Keratinocyte (primary cell): ENCODE data around the gene ADAMTS17. TPM values are rescaled to one million over a fixed set of nuclear protein-coding genes. Genes with fewer than 3 reads are reported as not detected.

Source experiments
- DNase-seq: peaks from one replicate; pipeline ENCODE4 v3.0.0-alpha.2; 2011; ENCODE audit warnings: low read depth, missing footprints, low spot score
- FAIRE-seq: peaks from 2 replicates; lab custom pipeline; 2011; peaks lifted over from hg19 to GRCh38; lab: Jason Lieb, UNC
- H2AFZ ChIP-seq: 2 replicates; pipeline ENCODE4 v1.6.0; 2012; ENCODE audit warnings: low read length, control low read depth, inconsistent platforms; ENCODE audit not compliant: control insufficient read depth
- H3K27ac ChIP-seq: 2 replicates; pipeline ENCODE4 v1.5.1; 2011; ENCODE audit warnings: low read length; ENCODE audit not compliant: control insufficient read depth, insufficient read depth
- H3K27me3 ChIP-seq: 3 replicates; pipeline ENCODE4 v1.6.0; 2011; ENCODE audit warnings: low read length; ENCODE audit not compliant: control insufficient read depth, insufficient read depth; ENCODE audit errors: extremely low read depth
- H3K36me3 ChIP-seq, 2 experiments: 2 replicates in 1 of 2; 3 replicates in 1 of 2; pipeline ENCODE4 v1.5.1; 2011; ENCODE audit warnings: low read length in 2 of 2, mild to moderate bottlenecking in 1 of 2; ENCODE audit not compliant: control insufficient read depth in 2 of 2, insufficient read depth in 2 of 2; ENCODE audit errors: extremely low read depth in 1 of 2
- H3K4me1 ChIP-seq: 3 replicates; pipeline ENCODE4 v1.5.1; 2011; ENCODE audit warnings: low read length; ENCODE audit not compliant: control insufficient read depth, insufficient read depth; ENCODE audit errors: extremely low read depth
- H3K4me2 ChIP-seq: 3 replicates; pipeline ENCODE4 v1.6.0; 2011; ENCODE audit warnings: low read depth, low read length; ENCODE audit not compliant: control insufficient read depth, insufficient read depth; ENCODE audit errors: extremely low read depth
- H3K4me3 ChIP-seq, 3 experiments: fragments of 200-600 bp in 1 of 3; sonication (generic) in 1 of 3; 2 replicates in 2 of 3; 3 replicates in 1 of 3; pipeline ENCODE4 v1.5.1; 2011 to 2016; ENCODE audit warnings: low read length in 3 of 3, mild to moderate bottlenecking in 3 of 3, control low read depth in 2 of 3, inconsistent platforms in 1 of 3, low read depth in 1 of 3, mixed read lengths in 1 of 3, mixed run types in 1 of 3, moderate library complexity in 1 of 3; ENCODE audit not compliant: control insufficient read depth in 2 of 3, insufficient read depth in 2 of 3; ENCODE audit errors: extremely low read depth in 1 of 3
- H3K79me2 ChIP-seq: 2 replicates; pipeline ENCODE4 v1.6.0; 2012; ENCODE audit warnings: low read length; ENCODE audit not compliant: control insufficient read depth, insufficient read depth
- H3K9ac ChIP-seq: 3 replicates; pipeline ENCODE4 v1.6.0; 2011; ENCODE audit warnings: low read length; ENCODE audit not compliant: control insufficient read depth, insufficient read depth; ENCODE audit errors: extremely low read depth
- H3K9me1 ChIP-seq: 3 replicates; pipeline ENCODE4 v1.6.0; 2011; ENCODE audit warnings: low read length; ENCODE audit not compliant: control insufficient read depth, insufficient read depth; ENCODE audit errors: extremely low read depth
- H3K9me3 ChIP-seq: 2 replicates; pipeline ENCODE4 v1.5.1; 2012; ENCODE audit warnings: low read depth, low read length; ENCODE audit not compliant: control insufficient read depth
- H4K20me1 ChIP-seq: 3 replicates; pipeline ENCODE4 v1.6.0; 2011; ENCODE audit warnings: low read length; ENCODE audit not compliant: control insufficient read depth, insufficient read depth; ENCODE audit errors: extremely low read depth
- EZH2 ChIP-seq: IDR thresholded peaks from one replicate; pipeline ENCODE4 v1.6.1; 2012; ENCODE audit warnings: inconsistent platforms, mild to moderate bottlenecking, low read length, moderate library complexity
- dilution Hi-C: fragments of 300-500 bp; cut with MboI; formaldehyde crosslinking; loops from one replicate; pipeline ENCODE4 v1.7.0; 2020; ENCODE audit warnings: low sequenced_read_pairs; ENCODE audit not compliant: extremely low pct_ligation_motif_present
- polyA plus RNA-seq, 5 experiments: library from polyadenylated mRNA; depleted of rRNA in 3 of 5; stranded (reverse) in 3 of 5; stranded (forward) in 1 of 5; unstranded in 1 of 5; fragments of >200 nt; gene quantifications; 1 replicate in 1 of 5; 2 replicates in 3 of 5; 3 replicates in 1 of 5; pipeline versions ENCODE4 v1.2.1 to v1.2.3, GENCODE V29; 2011 to 2012; ENCODE audit warnings: missing spikeins in 2 of 5, low read depth in 1 of 5, low replicate concordance in 1 of 5
- TF ChIP-seq, protein P1 (sequence below), 3 experiments: IDR thresholded peaks in 1 of 3; conservative IDR thresholded peaks in 1 of 3; optimal IDR thresholded peaks in 1 of 3; 2 replicates in 2 of 3; 3 replicates in 1 of 3; pipeline versions ENCODE3 to v1.5.1; 2011; ENCODE audit warnings: low read length in 3 of 3, mild to moderate bottlenecking in 3 of 3, moderate library complexity in 2 of 3, control low read depth in 1 of 3, inconsistent platforms in 1 of 3; ENCODE audit not compliant: insufficient read depth in 2 of 3; ENCODE audit errors: extremely low read depth in 1 of 3

ADAMTS17 gene
- polyA plus RNA-seq, 1 donor (not counting 4 experiments of a cell fraction or from before 2014, with no cell fraction given): 0.18 TPM

DNA sequence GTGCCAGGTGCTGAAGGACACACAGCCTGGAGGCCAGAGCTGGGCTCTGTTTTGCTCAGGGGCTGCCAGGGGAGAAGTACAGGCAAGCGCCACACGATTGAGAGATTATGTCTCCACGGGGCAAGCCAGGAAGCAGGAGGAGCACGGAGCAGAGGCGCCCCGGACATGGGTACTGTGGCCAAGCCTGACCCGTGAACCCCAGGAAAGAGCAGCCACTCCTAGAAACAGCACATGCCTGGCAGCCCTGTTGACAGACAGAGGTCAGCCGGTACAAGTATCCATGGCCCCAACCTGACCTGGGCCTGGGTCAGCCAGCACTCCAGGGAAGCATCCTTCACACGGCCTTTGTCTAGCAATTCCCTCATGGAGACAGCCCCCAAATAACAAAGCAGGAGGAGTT, 89.4 kb downstream of the ADAMTS17 start:
- no peak overlapping the region for H3K27ac ChIP-seq
- no peaks in the 10 kb centered on the region for H3K9me3 ChIP-seq
- H4K20me1 ChIP-seq: no peaks in the 10 kb centered on the region
- H2AFZ ChIP-seq: no peak overlapping the region
- H3K4me3 ChIP-seq: no peak overlapping the region
- dilution Hi-C loops: no loop called here
- H3K79me2 ChIP-seq: no peaks in the 10 kb centered on the region
- TF ChIP-seq EZH2: no peak
- TF ChIP-seq, protein P1, sequence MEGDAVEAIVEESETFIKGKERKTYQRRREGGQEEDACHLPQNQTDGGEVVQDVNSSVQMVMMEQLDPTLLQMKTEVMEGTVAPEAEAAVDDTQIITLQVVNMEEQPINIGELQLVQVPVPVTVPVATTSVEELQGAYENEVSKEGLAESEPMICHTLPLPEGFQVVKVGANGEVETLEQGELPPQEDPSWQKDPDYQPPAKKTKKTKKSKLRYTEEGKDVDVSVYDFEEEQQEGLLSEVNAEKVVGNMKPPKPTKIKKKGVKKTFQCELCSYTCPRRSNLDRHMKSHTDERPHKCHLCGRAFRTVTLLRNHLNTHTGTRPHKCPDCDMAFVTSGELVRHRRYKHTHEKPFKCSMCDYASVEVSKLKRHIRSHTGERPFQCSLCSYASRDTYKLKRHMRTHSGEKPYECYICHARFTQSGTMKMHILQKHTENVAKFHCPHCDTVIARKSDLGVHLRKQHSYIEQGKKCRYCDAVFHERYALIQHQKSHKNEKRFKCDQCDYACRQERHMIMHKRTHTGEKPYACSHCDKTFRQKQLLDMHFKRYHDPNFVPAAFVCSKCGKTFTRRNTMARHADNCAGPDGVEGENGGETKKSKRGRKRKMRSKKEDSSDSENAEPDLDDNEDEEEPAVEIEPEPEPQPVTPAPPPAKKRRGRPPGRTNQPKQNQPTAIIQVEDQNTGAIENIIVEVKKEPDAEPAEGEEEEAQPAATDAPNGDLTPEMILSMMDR (optimal IDR thresholded peaks at IDR 0.05 in 1 of 3, IDR thresholded peaks at IDR 0.05 in 1 of 3, conservative IDR thresholded peaks at IDR 0.05 in 1 of 3; ENCODE audit: extremely low read depth in 1 of 3, insufficient read depth in 2 of 3, low read length in 3 of 3): no peak
- no peak overlapping the region for H3K9ac ChIP-seq
- H3K36me3 ChIP-seq: no peaks in the 10 kb centered on the region
- peaks cover 4% of the 10 kb centered on the region for H3K27me3 ChIP-seq
- H3K4me2 ChIP-seq: no peak overlapping the region
- no peak for DNase-seq
- H3K4me1 ChIP-seq: no peaks in the 10 kb centered on the region
- no peaks in the 10 kb centered on the region for H3K9me1 ChIP-seq
- no peak for FAIRE-seq

DNA sequence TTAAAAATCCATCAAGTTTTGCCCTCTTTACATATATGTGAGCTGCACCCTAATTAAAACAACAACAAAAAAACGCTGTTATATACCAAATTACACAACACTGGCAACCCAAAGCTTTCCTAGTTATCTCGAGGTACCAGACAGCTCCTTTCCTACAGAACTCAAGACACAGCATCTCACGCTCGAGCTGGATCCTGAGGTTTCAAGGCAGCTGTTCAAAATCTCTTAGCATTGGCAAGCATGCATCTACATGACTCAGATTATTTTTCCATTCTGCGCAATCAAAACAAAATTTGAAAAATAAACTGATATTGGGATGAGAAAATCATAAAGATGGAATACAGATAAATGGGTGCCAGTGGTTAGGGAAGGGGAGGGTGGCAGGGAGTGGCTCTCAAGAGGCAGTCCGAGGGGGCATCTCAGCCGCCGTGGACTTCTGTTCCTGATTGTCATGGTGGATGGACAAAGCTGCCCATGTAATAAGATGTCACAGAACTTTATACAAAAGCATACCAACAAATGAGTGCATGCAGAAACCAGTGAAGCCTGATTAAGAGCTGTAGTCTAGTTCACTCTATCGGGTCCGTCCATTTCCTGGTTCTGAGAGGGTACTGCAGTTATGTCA, 91.5 kb downstream of the ADAMTS17 start:
- dilution Hi-C loops: no loop called here
- Histone ChIP-seq H3K9me3 (no peaks in the 10 kb centered on the region), H3K27ac (no peak overlapping the region), H4K20me1 (no peaks in the 10 kb centered on the region), H3K4me3 (no peak overlapping the region), H3K9ac (no peak overlapping the region), H2AFZ (no peak overlapping the region), H3K9me1 (no peaks in the 10 kb centered on the region), H3K4me2 (no peak overlapping the region), H3K4me1 (no peaks in the 10 kb centered on the region), H3K36me3 (no peaks in the 10 kb centered on the region), H3K27me3 (peaks cover 4% of the 10 kb centered on the region), H3K79me2 (no peaks in the 10 kb centered on the region)
- no peak for TF ChIP-seq EZH2
- TF ChIP-seq, protein P1 (optimal IDR thresholded peaks at IDR 0.05 in 1 of 3, IDR thresholded peaks at IDR 0.05 in 1 of 3, conservative IDR thresholded peaks at IDR 0.05 in 1 of 3; ENCODE audit: extremely low read depth in 1 of 3, insufficient read depth in 2 of 3, low read length in 3 of 3): no peak
- no peak for DNase-seq
- no peak for FAIRE-seq
